IPS-NIHi7 (cell line): ENCODE data around the gene CUX1.
"Not testable (repeated sequence)": the region's sequence is repeated elsewhere in the genome, so short reads cannot be mapped to it uniquely, and the experiment has no call there.

Experiments
- DNase-seq: peaks from one replicate; pipeline ENCODE4 v3.0.0; 2012; ENCODE audit warnings: mixed read lengths; ENCODE audit errors: extremely low spot score

CUX1 gene

GRCh38 chr7:101984133-101984879, 166.9 kb downstream of the CUX1 start:
- no peak for DNase-seq

- DNase-seq, result no peak
Measured at GRCh38 chr7:101985057-101985902, 167.9 kb downstream of the CUX1 start.

GRCh38 chr7:101985903-101986734, 168.7 kb downstream of the CUX1 start:
- peak; percentile 54 for DNase-seq

GRCh38 chr7:101987494-101987893, 170.1 kb downstream of the CUX1 start:
- no peak for DNase-seq

- DNase-seq, result not testable (repeated sequence)
Measured at GRCh38 chr7:101988060-101988459, 170.6 kb downstream of the CUX1 start.

GRCh38 chr7:101988513-101988912, 171.1 kb downstream of the CUX1 start:
- DNase-seq, result no peak

- DNase-seq, result no peak
Measured at GRCh38 chr7:101989101-101989500, 171.7 kb downstream of the CUX1 start.

GRCh38 chr7:101990811-101991418, 173.5 kb downstream of the CUX1 start:
- DNase-seq, result no peak

- DNase-seq, result no peak
Measured at GRCh38 chr7:101991860-101992259, 174.4 kb downstream of the CUX1 start.

GRCh38 chr7:101993311-101993710, 175.9 kb downstream of the CUX1 start:
- DNase-seq, result no peak

- DNase-seq, result no peak
Measured at GRCh38 chr7:101995121-101995520, 177.7 kb downstream of the CUX1 start.

- DNase-seq, result no peak
Measured at GRCh38 chr7:101996131-101996691, 178.8 kb downstream of the CUX1 start.

- DNase-seq, result no peak
Measured at GRCh38 chr7:101996876-101997275, 179.4 kb downstream of the CUX1 start.

- no peak for DNase-seq
Measured at GRCh38 chr7:101998029-101998905, 180.8 kb downstream of the CUX1 start.

- DNase-seq, result peak; percentile 63
Measured at GRCh38 chr7:101998906-101999240, 181.4 kb downstream of the CUX1 start.

- DNase-seq, result no peak
Measured at GRCh38 chr7:101999393-101999792, 182.0 kb downstream of the CUX1 start.

GRCh38 chr7:102000123-102000522, 182.7 kb downstream of the CUX1 start:
- DNase-seq, result no peak

GRCh38 chr7:102004229-102004628, 186.8 kb downstream of the CUX1 start:
- DNase-seq, result no peak

GRCh38 chr7:102004848-102005247, 187.4 kb downstream of the CUX1 start:
- no peak for DNase-seq

- no peak for DNase-seq
Measured at GRCh38 chr7:102005933-102006480, 188.6 kb downstream of the CUX1 start.
